ENCODE results near the gene MED27. TPM values are rescaled to one million over a fixed set of nuclear protein-coding genes. Genes with fewer than 3 reads are reported as not detected.

Gene MED27
- polyA plus RNA-seq, 1 donor, result 20.1 TPM

DNA sequence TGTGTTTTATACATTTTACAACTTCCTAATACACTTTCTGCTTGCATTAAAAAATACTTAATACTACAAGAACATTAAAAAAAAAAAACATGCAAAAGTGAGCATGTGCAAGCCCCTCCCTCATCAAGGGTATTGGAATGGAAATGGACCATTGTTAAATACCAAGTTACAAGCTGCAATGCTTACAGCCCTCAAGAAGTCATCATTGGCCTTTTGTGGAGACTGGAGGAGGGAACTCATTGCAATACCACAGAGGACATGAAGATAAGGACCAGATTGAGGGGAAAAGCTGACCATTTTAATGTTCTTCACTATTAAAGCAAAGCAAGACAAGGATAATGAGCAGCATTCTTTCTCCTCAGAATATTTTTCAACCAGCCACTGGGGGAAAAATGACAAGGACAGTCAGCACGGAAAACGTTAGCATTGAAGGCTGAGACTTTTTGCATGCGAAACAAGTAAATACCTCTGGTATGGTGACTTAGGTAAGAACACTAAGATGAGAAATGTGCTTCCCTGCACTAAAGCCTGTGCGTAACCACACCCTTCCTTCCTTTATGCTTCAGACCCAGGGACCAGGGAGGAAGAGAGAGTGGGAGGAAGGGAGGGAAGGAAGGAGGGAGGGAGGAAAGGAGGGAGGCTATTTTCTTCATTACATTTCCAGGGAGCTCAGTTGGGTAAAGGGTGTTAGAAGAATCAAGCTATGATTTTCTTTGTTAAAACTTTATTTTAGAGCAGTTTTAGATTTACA, 198.7 kb downstream of the MED27 start:
- no peak for DNase-seq

DNA sequence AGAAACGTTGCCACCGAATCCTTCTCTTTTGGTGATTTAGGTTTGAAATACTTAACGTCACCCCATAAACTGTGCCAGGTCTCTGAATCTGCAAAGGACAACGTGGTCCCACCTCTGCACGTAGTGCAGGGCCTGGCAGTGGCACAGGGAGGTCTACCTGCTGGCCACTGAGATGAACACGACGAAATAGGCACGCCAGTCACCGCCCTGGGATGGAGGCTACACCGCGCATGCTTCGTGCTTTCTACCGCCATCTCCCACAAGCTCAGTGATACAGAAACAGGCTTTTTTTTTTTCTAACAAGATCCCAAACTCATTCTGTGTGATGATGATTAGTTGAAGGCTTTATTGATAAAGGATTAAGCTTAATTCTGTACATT, 199.8 kb downstream of the MED27 start:
- DNase-seq, result no peak

DNA sequence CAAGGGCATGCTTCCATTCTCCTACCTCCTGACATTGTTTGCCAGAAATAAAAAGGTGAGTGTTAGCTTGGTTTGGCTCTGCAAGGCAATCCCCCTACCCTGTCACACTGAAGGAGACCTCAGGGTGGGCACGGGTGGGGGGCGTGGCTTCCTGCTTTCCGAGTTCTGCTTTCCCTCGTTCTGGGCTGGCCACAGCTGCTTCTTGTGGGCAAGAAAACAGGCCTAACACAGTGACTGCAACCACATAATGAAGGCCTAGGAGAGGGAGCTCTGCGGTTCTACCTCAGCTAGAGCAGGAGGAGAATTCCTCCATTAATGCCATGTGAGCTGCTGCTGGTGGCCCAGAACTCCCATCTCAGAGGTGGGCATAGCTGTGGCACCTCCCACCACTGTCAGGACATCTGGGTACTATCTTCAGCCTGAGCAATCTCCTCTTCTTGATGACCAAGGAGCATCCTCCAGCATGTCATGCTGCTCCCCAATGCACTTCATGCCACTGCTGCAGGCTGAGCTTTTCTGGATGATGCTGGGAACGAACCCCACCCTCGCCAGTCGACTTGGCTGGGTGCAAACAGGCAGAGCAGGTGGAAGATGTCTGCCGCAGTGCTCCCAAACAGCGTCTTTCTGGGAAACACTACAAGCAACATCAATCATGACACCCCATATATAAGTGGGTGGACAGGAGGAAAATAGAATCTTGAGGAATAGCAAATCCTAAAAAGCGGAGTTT, 200.3 kb downstream of the MED27 start:
- no peak for DNase-seq

DNA sequence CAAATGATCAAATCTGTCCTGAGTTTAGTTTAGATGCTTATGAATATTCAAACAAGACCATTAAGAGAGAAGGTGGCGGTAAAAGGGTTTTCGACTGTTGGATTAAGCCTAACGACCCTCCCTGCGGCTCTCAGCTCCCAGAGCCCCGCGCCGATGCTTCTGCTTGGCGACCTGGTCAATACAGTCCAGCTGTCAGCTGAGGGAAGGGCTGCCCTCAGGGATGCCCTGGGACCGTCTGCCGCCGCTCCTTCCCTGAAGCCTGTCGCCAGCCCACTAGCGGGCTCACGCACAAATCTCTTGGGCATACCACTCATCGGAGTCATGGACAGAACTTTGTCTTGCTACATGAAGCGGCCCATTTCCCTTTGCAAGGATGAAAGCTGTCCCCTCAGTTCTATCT, 203.2 kb downstream of the MED27 start:
- no peak for DNase-seq

DNA sequence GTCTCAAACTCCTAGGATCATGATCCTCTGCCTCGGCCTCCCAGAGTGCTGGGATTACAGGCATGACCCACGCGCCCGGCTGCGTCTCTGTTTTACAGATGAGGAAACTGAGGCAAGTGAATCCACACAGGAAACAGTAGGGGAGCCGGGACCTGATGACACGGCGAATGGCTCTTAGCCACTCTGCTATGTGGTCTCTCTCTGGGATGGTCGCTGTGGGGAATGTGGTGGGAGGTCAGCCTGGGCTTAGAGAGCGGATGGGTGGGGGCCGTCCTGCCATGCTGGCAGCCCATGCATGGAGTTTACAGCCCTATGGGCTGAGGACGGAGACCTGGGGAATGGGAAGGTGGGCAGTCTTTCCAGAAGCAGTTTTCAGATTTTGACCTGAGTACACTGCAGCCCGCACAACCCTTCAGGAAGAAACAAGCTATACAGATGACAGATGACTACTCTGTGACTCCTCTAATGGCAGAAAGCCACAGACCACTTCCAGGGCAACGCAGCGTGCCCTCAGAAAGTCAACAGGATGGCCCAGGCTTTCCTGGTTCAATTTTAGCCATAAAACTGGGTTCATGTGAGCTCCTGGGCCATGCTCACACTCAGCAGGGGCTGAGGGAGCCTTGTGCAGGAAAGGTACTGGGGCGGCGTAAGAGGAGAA, 203.7 kb downstream of the MED27 start:
- no peak for DNase-seq

DNA sequence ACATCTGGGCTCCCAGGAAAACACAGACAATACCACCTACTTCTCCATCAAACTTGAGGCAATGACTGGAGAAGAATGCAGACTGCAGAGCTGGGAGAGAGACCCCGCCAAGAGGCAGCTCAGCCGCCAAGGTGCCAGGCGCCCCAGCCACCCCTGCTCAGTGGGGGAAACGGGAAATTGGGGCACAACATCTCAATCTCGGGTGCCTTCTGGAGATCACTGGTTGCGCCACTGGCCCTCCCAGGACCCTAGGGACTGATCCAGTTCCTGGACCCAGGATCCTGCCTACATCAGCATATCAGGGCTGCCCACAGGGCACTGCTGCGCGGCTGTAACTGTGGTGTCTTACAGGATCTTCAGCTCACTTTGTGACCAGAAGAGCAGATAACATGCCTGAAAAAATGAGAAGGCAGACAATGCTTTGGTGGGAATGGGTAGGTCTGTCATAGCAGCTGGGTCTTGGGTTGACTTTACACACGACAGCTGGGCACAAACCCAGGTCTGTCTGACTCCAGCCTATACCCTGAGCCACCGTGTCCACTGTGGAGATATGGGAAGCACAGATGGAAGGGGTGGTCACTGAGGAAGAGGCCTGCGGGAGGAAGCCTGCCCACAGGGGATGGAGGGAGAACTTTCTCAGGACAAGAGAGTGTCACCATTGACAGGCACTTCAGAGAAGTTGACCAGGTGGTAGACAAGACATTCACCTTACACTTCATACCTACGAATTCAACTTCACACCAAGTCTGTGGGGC, 204.6 kb downstream of the MED27 start:
- no peak for DNase-seq

DNA sequence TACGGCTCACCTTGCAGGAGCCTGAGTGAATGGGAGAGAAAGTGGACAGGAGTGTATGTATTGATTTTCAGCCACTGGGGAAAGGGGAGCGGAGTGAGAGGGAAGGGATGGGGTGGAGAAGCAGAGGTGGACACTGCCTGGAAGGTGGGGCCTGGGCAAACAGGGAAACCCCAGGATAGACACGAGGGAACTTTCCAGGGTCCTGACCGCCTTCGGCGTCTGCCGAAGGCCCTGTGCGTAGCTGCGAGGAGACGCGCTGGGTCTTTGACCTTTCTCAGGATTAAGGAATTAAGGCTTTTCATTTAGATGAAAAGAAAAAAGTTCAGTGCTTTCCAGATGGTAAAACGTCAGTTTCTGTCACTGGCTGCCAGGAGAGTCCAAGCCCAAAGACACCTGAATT, 205.2 kb downstream of the MED27 start:
- DNase-seq, result no peak

DNA sequence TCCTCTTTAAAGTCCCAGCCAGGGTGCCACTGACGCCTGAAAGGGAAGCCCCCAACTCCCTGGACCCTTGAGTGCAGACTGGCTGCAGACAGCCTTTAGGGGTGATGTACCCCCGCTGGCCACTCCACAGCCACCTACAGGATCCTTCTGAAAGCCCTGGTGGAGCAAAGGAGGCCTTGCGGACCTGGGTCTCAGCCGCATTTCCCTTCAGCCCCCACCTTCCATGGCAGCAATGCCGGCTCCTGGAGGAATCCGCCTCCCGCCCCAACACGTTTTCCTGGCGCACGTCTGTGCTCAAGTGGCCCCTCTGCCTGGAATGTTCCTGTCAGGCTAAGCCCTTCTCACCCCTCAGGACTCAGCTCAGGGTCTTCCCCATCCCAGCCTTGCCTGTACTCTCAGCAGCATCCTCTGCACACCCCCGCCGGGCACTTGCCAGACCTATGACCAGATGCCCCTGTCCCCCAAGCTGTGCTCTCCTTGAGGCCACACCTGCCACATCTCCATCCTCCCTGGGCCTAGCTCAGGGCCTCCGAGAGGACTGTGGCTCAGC, 205.7 kb downstream of the MED27 start:
- no peak for DNase-seq

DNA sequence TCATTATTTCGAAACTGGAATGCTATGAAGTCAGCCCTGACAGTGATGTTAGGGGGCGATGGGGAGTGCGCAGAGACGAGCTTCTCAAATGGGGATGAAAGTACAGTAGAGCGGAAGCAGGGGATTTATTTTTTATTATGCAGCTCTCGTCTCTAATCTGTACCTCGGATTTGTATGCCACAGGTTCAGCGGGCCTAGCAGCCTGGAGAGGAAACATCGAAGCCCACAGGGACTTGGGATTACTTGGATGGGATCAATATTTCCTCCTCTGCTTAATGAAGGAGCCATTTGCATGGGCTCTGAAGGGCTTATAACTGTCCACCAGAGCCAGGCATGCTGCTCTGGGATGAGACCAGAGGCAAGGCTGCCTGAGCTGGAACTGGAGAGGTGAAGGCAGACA, 206.3 kb downstream of the MED27 start:
- DNase-seq, result no peak

DNA sequence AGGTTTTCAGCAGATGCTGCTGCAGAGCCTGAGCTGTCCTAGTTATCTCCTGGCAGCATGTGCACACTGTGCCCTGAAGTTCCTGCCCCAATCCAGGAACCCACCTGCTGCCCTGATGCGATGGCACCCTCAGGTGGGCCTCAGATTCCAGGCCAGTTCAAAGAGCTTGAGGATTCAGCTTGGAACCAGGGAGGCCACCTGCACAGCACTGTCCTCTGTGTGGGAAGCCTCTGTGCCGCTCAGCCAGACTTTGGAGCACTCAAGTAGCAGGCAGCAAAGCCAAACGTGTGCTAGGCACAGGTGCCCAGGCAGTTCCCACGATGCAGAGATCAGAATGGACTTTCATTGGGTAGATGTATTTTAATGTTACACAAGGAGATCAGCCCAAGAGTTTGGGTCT, 207.0 kb downstream of the MED27 start:
- DNase-seq, result no peak

DNA sequence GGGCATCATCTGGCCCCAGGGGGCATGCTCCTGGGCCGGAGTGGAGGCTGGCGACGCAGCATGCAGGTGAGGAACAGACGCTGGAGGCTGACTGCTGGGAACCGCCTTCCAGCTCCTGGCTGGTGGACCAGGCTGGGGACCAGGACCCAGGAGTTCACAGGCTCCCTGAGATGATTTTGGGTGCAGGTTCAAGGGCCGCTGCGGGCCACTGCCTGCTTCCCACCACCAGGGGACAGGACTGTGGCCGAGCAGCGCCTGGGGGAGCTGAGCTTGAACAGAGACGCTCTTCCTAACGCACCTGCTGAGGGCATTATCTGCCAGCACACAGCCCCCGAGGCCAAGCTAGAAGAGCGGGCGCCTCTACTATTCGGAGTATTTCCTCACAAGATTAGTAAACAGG, 207.7 kb downstream of the MED27 start:
- DNase-seq, result no peak

DNA sequence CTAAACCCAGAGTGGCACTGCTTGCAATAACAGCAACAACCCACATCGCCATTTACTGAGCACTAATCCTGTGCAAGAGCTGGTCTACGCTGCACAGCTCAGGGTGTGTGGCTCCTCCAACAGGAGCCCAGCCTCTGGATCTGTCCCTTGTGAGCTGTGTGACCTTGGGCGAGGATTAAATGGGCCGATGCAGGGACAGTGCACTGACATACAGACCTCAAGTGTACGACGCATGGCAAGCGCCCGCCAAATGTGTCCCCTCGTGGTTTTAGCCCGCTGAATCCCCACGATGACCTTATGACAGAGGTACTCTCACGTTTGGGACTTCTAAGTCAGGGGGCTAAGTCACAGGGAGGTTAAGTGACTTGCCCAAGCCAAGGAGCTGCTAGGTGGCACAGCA, 209.5 kb downstream of the MED27 start:
- no peak for DNase-seq

DNA sequence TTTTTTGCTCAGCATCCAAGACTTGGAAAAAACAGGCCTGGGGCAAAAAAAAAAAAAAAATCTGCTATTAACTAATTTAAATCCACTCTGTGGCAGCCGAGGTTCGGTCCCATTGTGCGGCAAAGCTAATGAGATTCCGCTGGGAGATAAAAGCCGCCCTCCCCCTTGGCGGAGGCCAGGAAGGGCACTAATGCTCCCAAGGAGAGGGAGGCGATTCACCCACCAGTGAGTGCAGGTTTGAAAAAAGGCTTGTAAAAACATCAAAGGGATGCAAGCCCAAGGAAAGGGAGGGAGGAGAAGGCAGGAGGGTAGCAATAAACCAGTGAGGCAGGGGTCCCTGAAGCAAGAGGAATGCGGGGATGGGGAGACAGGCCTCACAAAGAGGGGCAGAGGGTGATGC, 210.3 kb downstream of the MED27 start:
- no peak for DNase-seq

DNA sequence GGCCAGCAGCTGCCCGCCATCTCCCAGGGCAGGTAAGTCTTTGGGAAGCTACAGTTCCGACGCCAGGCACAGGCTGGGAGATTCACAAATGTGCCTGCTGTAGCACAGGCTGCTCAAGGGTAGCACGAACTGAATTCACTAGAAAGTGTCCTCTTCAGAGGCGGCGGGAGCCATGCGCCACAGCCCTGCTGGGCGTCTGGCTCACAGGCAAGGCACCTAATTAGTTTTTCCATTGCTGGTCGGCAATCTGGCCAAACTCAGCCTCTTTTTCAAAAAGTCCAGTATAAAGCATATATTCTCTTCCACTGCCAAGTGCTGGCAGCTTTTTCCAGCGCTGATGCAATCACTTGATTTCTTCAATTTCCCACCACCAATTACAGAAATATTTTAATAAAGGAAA, 210.9 kb downstream of the MED27 start:
- no peak for DNase-seq

DNA sequence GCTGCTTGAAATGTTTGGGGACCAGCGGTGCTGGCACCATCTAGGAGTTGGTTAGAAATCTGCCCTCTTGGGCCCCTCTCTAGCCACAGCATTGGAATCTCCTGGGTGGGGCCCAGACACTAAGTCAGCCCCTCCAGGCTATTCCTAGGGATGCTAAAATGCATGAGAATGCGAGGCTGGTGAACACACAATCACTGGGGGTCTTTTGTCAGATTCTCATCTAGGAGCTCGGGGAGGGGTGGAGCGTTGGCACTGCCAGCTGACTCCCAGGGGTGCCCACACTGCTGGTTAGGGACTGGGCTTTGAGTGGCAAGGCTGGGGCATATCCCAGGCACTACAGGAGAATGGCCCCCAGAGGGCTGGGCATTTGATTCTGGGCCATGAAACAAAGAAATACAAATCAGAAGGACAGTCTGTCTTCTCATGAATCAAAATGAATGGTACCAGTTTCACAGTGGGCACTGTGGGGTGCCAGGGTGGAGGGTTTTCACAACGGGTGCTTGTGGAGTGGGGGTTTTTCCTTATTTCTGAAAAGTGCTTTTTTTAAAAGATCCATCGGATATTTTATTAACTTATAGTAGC, 212.0 kb downstream of the MED27 start:
- no peak for DNase-seq

DNA sequence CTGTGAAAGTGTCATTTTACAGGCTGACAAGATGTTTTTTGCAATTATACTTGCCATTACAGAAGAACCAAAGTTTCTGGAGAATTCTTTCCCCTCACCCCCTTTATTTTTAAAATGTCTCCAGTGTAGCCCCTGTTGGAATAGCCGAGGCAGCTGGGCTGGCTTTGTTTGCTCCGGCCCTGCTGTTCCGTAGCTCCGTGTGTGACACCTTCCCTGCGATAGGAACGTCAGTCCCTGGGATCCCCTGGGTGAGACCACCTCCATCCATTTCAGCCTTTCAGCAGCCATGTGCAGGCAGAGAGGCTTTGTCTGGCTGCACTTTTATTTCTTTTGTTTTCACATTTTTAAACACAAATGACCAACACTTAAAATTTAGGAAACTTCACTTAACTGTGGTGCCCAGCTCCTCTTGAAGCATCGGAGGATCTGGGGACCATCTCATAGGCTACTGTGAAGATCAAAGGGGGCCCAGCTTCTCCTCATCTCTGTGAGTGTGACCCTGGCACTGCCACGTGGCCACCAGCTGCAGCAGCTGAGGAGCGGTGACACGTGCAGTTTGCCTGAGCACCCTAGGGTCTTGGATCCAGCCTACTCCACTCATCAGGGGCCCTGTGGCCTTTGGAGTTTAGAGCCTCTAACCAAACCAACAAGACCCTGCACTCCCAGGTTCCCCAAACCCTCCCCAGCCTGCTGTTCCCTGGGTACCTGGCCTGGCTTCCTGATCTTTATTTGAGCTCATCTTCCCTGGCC, 214.0 kb downstream of the MED27 start:
- DNase-seq, result no peak

DNA sequence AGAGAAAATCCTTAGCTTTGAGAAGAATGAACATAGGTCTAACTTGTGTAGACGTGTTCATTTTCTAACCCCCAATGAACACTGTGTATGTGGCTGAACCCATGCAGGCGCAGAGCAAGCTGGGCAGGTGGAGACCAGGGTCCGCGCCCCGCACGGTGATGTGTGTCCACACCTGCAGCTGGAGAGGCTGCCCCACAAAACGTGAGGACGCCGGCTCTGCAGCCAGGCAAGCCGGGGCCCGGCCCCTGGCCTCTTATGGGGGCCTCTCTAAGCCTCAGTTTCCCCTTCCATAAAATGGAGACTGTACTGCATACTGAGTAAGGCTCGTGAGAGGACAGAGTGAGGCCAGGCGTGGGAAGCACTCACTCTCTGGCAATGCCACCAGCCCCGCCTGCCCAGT, 215.1 kb downstream of the MED27 start:
- DNase-seq, result no peak

DNA sequence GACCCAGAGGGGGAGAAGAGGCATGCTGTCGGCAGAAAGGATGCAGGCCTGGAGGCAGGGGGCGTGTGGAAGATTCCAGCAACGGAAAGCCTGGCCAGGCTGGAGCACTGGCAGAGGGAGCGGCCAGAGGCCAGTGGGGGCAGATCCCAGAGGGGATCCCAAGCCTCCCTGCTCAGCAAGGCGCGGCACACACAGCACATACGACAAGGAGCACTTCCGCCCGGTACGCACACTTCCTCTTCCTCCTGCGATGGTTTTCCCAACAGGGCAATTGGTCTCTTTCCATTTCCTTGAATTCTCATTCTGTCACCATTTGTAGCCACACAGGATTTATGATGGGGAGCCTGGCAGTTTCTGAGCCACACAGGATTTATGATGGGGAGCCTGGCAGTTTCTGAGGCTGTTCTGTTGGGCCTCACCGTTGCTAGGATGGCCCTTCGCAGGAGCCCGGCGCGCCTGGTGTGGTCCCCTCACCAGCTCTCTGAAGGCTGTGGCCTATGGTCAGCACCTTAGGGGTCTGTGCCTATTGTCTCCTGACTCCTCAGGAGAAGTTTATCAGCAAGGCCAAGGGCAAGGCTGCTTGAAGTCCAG, 216.3 kb downstream of the MED27 start:
- DNase-seq, result no peak

DNA sequence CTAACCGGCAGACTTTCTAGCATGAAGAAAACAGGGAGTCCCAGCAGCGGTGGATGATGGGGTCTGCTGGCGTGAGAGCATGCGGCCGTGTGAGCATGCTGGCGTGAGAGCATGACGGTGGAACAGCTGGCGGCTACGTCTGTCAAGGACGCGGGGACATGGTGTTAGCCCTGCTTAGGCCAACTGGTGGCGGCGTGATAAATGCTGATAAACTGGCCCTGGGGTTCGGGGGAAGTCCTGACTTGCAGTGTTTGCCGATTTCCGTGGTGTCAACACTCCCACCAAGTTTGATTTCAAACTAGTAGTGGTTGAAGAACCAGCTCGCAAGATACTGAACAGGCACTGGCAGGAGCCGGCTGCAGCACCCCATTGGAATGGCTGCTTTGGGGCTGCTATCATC, 217.4 kb downstream of the MED27 start:
- no peak for DNase-seq

DNA sequence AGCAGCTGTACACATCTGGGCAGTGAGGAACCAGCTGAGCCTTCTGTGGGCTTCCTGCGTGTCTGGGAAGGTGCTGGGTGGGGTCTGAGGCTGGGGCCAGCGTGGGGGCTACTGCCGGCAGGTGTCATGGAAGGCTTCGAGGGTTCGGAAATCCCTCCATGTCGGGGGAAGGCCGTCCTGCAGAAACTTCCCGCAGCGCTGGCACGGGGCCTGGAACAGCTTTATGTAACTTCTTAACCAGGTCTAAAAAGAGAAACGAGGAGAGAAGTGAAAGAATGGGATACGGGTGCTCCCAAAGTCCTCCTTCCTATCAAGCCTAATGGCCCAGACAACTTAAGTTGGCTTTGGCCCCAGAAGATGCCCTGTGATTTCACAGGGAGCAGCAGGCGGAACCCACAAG, 219.2 kb downstream of the MED27 start:
- DNase-seq, result no peak

DNA sequence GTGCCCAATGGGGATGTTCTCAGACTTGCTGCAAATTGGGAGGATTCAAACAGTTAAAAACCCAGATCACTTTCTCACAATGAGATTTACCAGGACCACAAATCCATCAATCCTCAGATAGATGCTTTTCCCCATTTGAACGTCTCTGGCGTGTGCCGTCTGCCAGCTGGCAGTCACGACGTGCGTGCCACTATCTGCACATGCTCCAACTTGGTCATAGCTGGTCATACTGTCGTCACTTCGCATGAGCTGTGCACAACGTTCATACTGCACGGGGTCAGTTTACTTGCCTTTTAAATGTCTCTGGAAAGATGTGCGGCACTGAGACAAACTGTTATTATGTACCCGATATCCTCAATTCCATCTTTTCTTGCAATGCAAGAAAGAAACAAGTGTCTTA, 221.5 kb downstream of the MED27 start:
- DNase-seq, result no peak
